ENCODE measurements around the gene HNRNPDL.
A peak's percentile ranks its signal among the peaks of the same experiment; 100 is the strongest.

HNRNPDL gene

GRCh38 chr4:82381661-82382296 lies 48.5 kb downstream of the HNRNPDL start:
- DNase-seq: no peak

GRCh38 chr4:82381235-82381634 lies 49.0 kb downstream of the HNRNPDL start:
- DNase-seq: no peak

GRCh38 chr4:82380831-82381230 lies 49.4 kb downstream of the HNRNPDL start:
- no peak for DNase-seq

GRCh38 chr4:82380344-82380743 lies 49.9 kb downstream of the HNRNPDL start:
- no peak for DNase-seq

- DNase-seq: no peak
Measured at GRCh38 chr4:82376109-82376508, 54.2 kb downstream of the HNRNPDL start.

GRCh38 chr4:82373816-82374625 lies 56.2 kb downstream of the HNRNPDL start, which contains the start of gene HNRNPD:
HNRNPD (minus strand) TSS chr4:82373991; CDS start chr4:82373678, 313 bp downstream.
- peak; percentile 84 to 87 for DNase-seq

- DNase-seq: no peak
Measured at GRCh38 chr4:82373486-82373815, 56.8 kb downstream of the HNRNPDL start.
